Measurements from ENCODE around the gene BEND5. TPM values are rescaled to one million over a fixed set of nuclear protein-coding genes. Genes with fewer than 3 reads are reported as not detected.

The BEND5 gene, protein sequence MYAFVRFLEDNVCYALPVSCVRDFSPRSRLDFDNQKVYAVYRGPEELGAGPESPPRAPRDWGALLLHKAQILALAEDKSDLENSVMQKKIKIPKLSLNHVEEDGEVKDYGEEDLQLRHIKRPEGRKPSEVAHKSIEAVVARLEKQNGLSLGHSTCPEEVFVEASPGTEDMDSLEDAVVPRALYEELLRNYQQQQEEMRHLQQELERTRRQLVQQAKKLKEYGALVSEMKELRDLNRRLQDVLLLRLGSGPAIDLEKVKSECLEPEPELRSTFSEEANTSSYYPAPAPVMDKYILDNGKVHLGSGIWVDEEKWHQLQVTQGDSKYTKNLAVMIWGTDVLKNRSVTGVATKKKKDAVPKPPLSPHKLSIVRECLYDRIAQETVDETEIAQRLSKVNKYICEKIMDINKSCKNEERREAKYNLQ
- total RNA-seq (12.1 and 19.1 TPM in 2 replicates), polyA plus RNA-seq (17.6 and 29.0 TPM in 2 replicates)

DNA sequence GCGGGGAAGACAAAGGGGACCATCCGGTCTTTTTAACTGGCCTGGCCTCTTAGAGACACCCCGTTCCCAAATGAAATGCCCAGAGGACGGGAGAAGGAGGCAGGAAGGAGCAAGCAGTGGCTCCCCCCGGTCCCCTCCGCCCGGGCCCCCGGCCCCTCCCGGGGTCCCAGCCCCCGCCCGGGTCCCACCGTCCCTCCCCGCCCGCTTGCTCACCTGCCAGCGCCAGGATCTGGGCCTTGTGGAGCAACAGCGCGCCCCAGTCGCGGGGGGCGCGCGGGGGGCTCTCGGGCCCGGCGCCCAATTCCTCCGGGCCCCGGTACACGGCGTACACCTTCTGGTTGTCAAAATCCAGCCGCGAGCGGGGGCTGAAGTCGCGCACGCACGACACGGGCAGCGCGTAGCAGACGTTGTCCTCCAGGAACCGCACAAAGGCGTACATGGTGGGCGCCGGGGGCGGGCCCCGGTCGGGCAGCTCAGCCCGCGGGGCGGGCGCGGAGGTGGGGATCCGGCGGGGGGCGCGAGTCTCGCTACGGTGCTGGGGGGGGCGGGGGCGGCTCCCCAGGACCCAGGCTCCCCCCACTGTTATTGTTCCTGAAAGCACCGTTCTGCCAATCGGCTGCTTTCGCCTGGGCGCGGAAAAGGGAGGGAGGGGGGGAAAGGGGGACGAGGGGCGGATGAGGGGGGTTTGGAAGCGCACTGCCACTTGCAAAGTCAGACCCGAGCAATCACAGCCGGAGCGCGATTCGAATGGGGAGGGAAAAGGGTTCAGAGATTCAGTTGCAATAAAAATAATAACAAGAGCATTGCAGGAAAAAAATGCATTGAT is at the start of gene BEND5:
TSS of gene BEND5 (minus strand) at position 499 of the 826 bp plus-strand sequence. CDS start at position 439, 60 bp downstream.
- H3K27me3 ChIP-seq: no peaks in the 10 kb centered on the region
- H3K4me1 ChIP-seq (ENCODE audit: low read depth): peaks cover 4% of the 10 kb centered on the region
- H3K4me3 ChIP-seq: peak within 1 kb of the TSS; percentile 76
- no peaks in the 10 kb centered on the region for H3K36me3 ChIP-seq
- TF ChIP-seq, protein P1, sequence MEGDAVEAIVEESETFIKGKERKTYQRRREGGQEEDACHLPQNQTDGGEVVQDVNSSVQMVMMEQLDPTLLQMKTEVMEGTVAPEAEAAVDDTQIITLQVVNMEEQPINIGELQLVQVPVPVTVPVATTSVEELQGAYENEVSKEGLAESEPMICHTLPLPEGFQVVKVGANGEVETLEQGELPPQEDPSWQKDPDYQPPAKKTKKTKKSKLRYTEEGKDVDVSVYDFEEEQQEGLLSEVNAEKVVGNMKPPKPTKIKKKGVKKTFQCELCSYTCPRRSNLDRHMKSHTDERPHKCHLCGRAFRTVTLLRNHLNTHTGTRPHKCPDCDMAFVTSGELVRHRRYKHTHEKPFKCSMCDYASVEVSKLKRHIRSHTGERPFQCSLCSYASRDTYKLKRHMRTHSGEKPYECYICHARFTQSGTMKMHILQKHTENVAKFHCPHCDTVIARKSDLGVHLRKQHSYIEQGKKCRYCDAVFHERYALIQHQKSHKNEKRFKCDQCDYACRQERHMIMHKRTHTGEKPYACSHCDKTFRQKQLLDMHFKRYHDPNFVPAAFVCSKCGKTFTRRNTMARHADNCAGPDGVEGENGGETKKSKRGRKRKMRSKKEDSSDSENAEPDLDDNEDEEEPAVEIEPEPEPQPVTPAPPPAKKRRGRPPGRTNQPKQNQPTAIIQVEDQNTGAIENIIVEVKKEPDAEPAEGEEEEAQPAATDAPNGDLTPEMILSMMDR (IDR thresholded peaks at IDR 0.05; ENCODE audit: low read depth, low read length): no peak
- DNase-seq (ENCODE audit: low read depth in 1 of 2, low spot score in 1 of 2): peak; percentile 9 to 82
- peak within 1 kb of the TSS; percentile 27 for H3K27ac ChIP-seq
- H3K9me3 ChIP-seq (ENCODE audit: low read depth): no peaks in the 10 kb centered on the region

DNA sequence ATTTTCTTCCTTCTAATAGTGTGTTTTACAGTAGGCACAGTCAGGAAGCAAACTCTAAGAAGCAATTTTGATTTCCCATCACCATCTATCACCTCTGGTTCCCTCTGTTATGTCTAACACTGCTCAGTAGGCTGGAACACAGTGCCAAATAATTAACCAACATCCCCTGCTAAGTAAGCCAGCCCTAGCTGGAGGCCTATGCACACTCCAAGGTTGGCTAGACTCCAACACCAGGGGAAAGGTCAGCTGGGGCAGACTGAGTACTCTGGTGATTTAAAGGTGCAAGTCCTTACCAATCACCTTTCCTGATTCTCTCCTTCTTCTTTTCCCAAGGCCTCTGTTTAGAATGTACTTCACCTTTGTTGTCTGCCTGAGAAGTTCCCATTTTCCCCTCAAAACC is 46.5 kb upstream of the BEND5 start:
- H3K36me3 ChIP-seq: no peaks in the 10 kb centered on the region
- TF ChIP-seq, protein P1 (IDR thresholded peaks at IDR 0.05; ENCODE audit: low read depth, low read length): no peak
- no peaks in the 10 kb centered on the region for H3K4me1 ChIP-seq (ENCODE audit: low read depth)
- H3K27ac ChIP-seq: no peak overlapping the region
- H3K9me3 ChIP-seq (ENCODE audit: low read depth): no peaks in the 10 kb centered on the region
- peaks cover 29% of the 10 kb centered on the region for H3K27me3 ChIP-seq
- no peak overlapping the region for H3K4me3 ChIP-seq
- peak in 1 of 2 donors; percentile 14 for DNase-seq (ENCODE audit: low read depth in 1 of 2, low spot score in 1 of 2)

DNA sequence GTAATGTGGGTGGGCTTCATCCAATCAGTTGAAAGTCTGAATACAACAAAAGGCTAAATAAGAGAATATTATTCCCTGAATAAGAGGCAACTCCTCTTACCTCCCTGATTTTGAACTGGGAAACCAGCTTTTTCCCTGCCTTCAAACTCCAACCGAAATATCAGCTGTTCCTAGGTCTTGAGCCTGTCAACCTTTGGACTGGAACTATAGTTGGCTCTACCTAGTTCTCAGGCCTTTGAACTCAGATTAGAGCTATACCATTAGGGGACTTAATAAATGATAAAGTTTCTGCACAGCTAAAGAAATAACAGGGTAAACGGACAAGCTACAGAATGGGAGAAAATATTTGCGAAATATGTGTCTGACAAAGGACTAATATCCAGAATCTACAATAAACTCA is 43.8 kb upstream of the BEND5 start:
- no peaks in the 10 kb centered on the region for H3K4me1 ChIP-seq (ENCODE audit: low read depth)
- H3K4me3 ChIP-seq: no peak overlapping the region
- H3K27ac ChIP-seq: no peak overlapping the region
- DNase-seq (ENCODE audit: low read depth in 1 of 2, low spot score in 1 of 2): no peak
- TF ChIP-seq, protein P1 (IDR thresholded peaks at IDR 0.05; ENCODE audit: low read depth, low read length): no peak
- no peaks in the 10 kb centered on the region for H3K36me3 ChIP-seq
- peaks cover 25% of the 10 kb centered on the region for H3K27me3 ChIP-seq
- H3K9me3 ChIP-seq (ENCODE audit: low read depth): no peaks in the 10 kb centered on the region

DNA sequence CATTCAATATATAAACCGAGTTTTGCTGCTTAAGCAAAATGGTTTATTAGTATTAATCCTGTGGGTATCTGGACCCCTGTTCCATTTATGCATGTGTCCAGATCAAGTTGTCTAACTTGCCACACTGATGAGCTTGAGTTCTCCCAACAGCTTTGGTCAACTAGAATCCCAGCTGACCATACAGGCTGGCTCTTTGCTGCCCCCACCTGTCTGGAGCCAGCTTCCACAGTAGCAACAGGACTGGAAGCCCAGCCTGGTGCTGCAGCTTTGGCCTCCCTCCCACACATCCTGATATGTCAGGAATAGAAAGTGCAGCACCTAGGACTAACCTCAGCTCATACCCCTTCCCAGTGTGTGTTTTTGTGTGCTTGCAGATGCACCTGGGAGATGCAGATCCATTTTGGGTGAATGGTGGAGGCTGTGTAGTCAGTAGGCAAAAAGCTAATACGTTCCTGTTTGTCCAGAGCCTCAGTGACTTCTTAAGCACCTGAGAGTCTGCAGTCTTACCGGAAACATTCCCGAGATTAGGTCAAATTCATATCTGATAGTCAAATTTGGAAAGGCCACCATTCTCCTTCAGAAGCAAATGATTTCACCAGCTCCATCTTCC is 40.9 kb upstream of the BEND5 start:
- TF ChIP-seq, protein P1 (IDR thresholded peaks at IDR 0.05; ENCODE audit: low read depth, low read length): peak; percentile 87
- no peak overlapping the region for H3K27ac ChIP-seq
- H3K36me3 ChIP-seq: no peaks in the 10 kb centered on the region
- H3K4me3 ChIP-seq: no peak overlapping the region
- DNase-seq (ENCODE audit: low read depth in 1 of 2, low spot score in 1 of 2): peak; percentile 64 to 77
- H3K27me3 ChIP-seq: peaks cover 13% of the 10 kb centered on the region
- no peaks in the 10 kb centered on the region for H3K4me1 ChIP-seq (ENCODE audit: low read depth)
- H3K9me3 ChIP-seq (ENCODE audit: low read depth): no peaks in the 10 kb centered on the region

DNA sequence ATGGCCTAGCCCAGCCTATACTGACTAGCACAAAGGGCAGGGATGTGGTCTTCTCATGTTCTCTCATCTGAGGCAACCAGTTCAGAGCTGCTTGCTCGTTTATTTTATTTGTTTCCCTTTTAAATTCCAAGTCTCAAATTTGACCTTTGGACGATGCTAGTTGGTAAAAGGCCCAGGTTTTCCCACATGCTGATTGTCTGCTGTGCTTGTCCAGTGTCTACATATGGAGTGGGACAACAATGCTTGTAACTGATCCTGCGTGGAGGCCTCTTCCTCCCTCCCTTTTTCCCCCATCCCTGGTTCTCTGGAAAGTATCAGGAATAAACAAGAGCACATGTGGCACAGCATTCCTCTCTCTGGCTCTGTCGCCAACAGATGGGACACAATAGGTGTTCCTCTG is 34.0 kb upstream of the BEND5 start:
- no peaks in the 10 kb centered on the region for H3K4me1 ChIP-seq (ENCODE audit: low read depth)
- peaks cover 3% of the 10 kb centered on the region for H3K27me3 ChIP-seq
- no peaks in the 10 kb centered on the region for H3K9me3 ChIP-seq (ENCODE audit: low read depth)
- TF ChIP-seq, protein P1 (IDR thresholded peaks at IDR 0.05; ENCODE audit: low read depth, low read length): no peak
- no peak overlapping the region for H3K27ac ChIP-seq
- no peaks in the 10 kb centered on the region for H3K36me3 ChIP-seq
- no peak overlapping the region for H3K4me3 ChIP-seq
- no peak for DNase-seq (ENCODE audit: low read depth in 1 of 2, low spot score in 1 of 2)

Data from cardiac muscle cell (in vitro differentiated cells and primary cell).